Testis (tissue), 2 donors: ENCODE measurements around the gene GNAS.

Experiments used
- CTCF ChIP-seq, 3 experiments: fragments of 450-650 bp in 2 of 3; fragments of 200-600 bp in 1 of 3; sonication (generic) in 1 of 3; IDR thresholded peaks; one replicate each; pipeline ENCODE4 v1.5.1; 2016 to 2019; ENCODE audit warnings: antibody characterized with exemption in 3 of 3, mild to moderate bottlenecking in 2 of 3, moderate library complexity in 1 of 3
- POLR2A ChIP-seq: fragments of 450-650 bp; IDR thresholded peaks from one replicate; pipeline ENCODE4 v1.6.1; 2017; ENCODE audit warnings: antibody characterized with exemption, mild to moderate bottlenecking, moderate library complexity

GRCh38 chr20:58850693-58851174, 1.8 kb upstream of the GNAS start, which contains the start of gene GNAS-AS1:
- TF ChIP-seq POLR2A (no peak), CTCF (IDR thresholded peaks at IDR 0.05) (no peak)
